Activated CD8-positive, alpha-beta T cell treated with anti-CD3 and anti-CD28 coated beads, Interleukin-2, amount 10 ng/mL, durations not matched to agents 7 days and 5 days (primary cell): ENCODE measurements around the gene ARID1B. TPM values are rescaled to one million over a fixed set of nuclear protein-coding genes. Genes with fewer than 3 reads are reported as not detected.

Experiments
- ATAC-seq: fragments of 150-1000 bp; cut with Tn5 transposase; one replicate; pipeline ENCODE4 v1.10.0; 2021; ENCODE audit warnings: moderate library complexity
- CTCF ChIA-PET: fragments of 350-600 bp; sonication (Branson Sonifier 250); formaldehyde crosslinking; loops from one replicate; lab custom pipeline; 2021; ENCODE audit warnings: antibody characterized with exemption; lab: Charles Lee
- POLR2A ChIA-PET: fragments of 350-600 bp; sonication (Branson Sonifier 250); formaldehyde crosslinking; loops from one replicate; lab custom pipeline; 2021; ENCODE audit warnings: antibody characterized with exemption; lab: Charles Lee
- DNase-seq: peaks from one replicate; pipeline ENCODE4 v3.0.0-alpha.2; 2020
- H3K27ac Mint-ChIP-seq: one replicate; pipeline ENCODE4 v1.8.0; 2021; ENCODE audit warnings: mild to moderate bottlenecking, mixed read lengths
- H3K27me3 Mint-ChIP-seq: one replicate; pipeline ENCODE4 v1.8.0; 2021; ENCODE audit warnings: low read depth, mixed read lengths
- H3K36me3 Mint-ChIP-seq: one replicate; pipeline ENCODE4 v1.8.0; 2021; ENCODE audit warnings: low read depth, mixed read lengths
- H3K4me1 Mint-ChIP-seq: one replicate; pipeline ENCODE4 v1.8.0; 2021; ENCODE audit warnings: low read depth, mixed read lengths
- H3K4me3 Mint-ChIP-seq: one replicate; pipeline ENCODE4 v1.8.0; 2021; ENCODE audit warnings: mild to moderate bottlenecking, mixed read lengths
- H3K9me3 Mint-ChIP-seq: one replicate; pipeline ENCODE4 v1.8.0; 2022; ENCODE audit warnings: mixed read lengths; ENCODE audit not compliant: insufficient read depth
- total RNA-seq, 2 experiments: library from RNA; stranded (reverse); gene quantifications; one replicate each; pipeline ENCODE4 v1.2.3, GENCODE V29; 2021

The ARID1B gene
- total RNA-seq, 2 experiments from 2014 or later = 60.9 to 62.4 TPM

GRCh38 chr6:157061770-157062594 lies 284.8 kb downstream of the ARID1B start:
- peaks cover 21% of the 10 kb centered on the region for H3K4me1 Mint-ChIP-seq
- H3K4me3 Mint-ChIP-seq = no peak overlapping the region
- peaks cover 6% of the 10 kb centered on the region for H3K36me3 Mint-ChIP-seq
- CTCF ChIA-PET = interaction anchor here (1.5 to 2.1 kb wide), 2 partner anchors 17 to 27 kb away, joined by 5 to 7 read pairs; no protein-coding TSS in a partner anchor
- no peaks in the 10 kb centered on the region for H3K27me3 Mint-ChIP-seq
- DNase-seq = no peak
- no peak for ATAC-seq
- H3K9me3 Mint-ChIP-seq = no peaks in the 10 kb centered on the region
- POLR2A ChIA-PET = no interaction called here
- no peak overlapping the region for H3K27ac Mint-ChIP-seq

GRCh38 chr6:157063176-157063905 lies 286.2 kb downstream of the ARID1B start:
- CTCF ChIA-PET = no interaction called here
- Mint-ChIP-seq H3K27ac (no peak overlapping the region), H3K9me3 (no peaks in the 10 kb centered on the region), H3K27me3 (no peaks in the 10 kb centered on the region), H3K4me1 (peaks cover 31% of the 10 kb centered on the region), H3K36me3 (peaks cover 6% of the 10 kb centered on the region), H3K4me3 (no peak overlapping the region)
- ATAC-seq (no peak), DNase-seq (no peak)
- POLR2A ChIA-PET = no interaction called here

GRCh38 chr6:157063923-157064322 lies 286.7 kb downstream of the ARID1B start:
- H3K36me3 Mint-ChIP-seq = peaks cover 3% of the 10 kb centered on the region
- DNase-seq = no peak
- H3K4me3 Mint-ChIP-seq = no peak overlapping the region
- peaks cover 33% of the 10 kb centered on the region for H3K4me1 Mint-ChIP-seq
- POLR2A ChIA-PET = no interaction called here
- no peak overlapping the region for H3K27ac Mint-ChIP-seq
- ATAC-seq = no peak
- no peaks in the 10 kb centered on the region for H3K27me3 Mint-ChIP-seq
- CTCF ChIA-PET = no interaction called here
- no peaks in the 10 kb centered on the region for H3K9me3 Mint-ChIP-seq

- POLR2A ChIA-PET = no interaction called here
- ATAC-seq (no peak), DNase-seq (no peak)
- peaks cover 3% of the 10 kb centered on the region for H3K36me3 Mint-ChIP-seq
- no peak overlapping the region for H3K4me3 Mint-ChIP-seq
- H3K9me3 Mint-ChIP-seq = no peaks in the 10 kb centered on the region
- H3K27ac Mint-ChIP-seq = no peak overlapping the region
- CTCF ChIA-PET = no interaction called here
- peaks cover 35% of the 10 kb centered on the region for H3K4me1 Mint-ChIP-seq
- no peaks in the 10 kb centered on the region for H3K27me3 Mint-ChIP-seq
Measured at GRCh38 chr6:157064502-157064901, 287.3 kb downstream of the ARID1B start.

GRCh38 chr6:157065366-157065765 lies 288.2 kb downstream of the ARID1B start:
- Mint-ChIP-seq H3K27ac (no peak overlapping the region), H3K9me3 (no peaks in the 10 kb centered on the region), H3K27me3 (no peaks in the 10 kb centered on the region), H3K36me3 (peaks cover 3% of the 10 kb centered on the region), H3K4me3 (no peak overlapping the region), H3K4me1 (peaks cover 33% of the 10 kb centered on the region)
- ChIA-PET CTCF (no interaction called here), POLR2A (no interaction called here)
- ATAC-seq = no peak
- no peak for DNase-seq

- DNase-seq (no peak), ATAC-seq (peak; percentile 19)
- POLR2A ChIA-PET = interaction anchor here (0.6 to 2.3 kb wide), 2 partner anchors 12 to 61 kb away, joined by 3 to 7 read pairs; no protein-coding TSS in a partner anchor
- Mint-ChIP-seq H3K36me3 (peaks cover 3% of the 10 kb centered on the region), H3K9me3 (no peaks in the 10 kb centered on the region), H3K27ac (no peak overlapping the region), H3K27me3 (no peaks in the 10 kb centered on the region), H3K4me3 (no peak overlapping the region), H3K4me1 (peaks cover 30% of the 10 kb centered on the region)
- CTCF ChIA-PET = interaction anchor here (1.1 to 1.9 kb wide), 3 partner anchors 11 to 168 kb away, joined by 3 to 7 read pairs (median 5); no protein-coding TSS in a partner anchor
Measured at GRCh38 chr6:157066781-157067491, 289.8 kb downstream of the ARID1B start.

- no peaks in the 10 kb centered on the region for H3K27me3 Mint-ChIP-seq
- no peaks in the 10 kb centered on the region for H3K9me3 Mint-ChIP-seq
- peaks cover 3% of the 10 kb centered on the region for H3K36me3 Mint-ChIP-seq
- ATAC-seq (no peak), DNase-seq (no peak)
- ChIA-PET CTCF (interaction anchor here (1.1 to 1.9 kb wide), 5 partner anchors 12 to 168 kb away, joined by 3 to 7 read pairs (median 5); no protein-coding TSS in a partner anchor), POLR2A (interaction anchor here (0.6 to 2.3 kb wide), 2 partner anchors 13 to 61 kb away, joined by 3 to 7 read pairs; no protein-coding TSS in a partner anchor)
- H3K4me1 Mint-ChIP-seq = peaks cover 30% of the 10 kb centered on the region
- H3K27ac Mint-ChIP-seq = no peak overlapping the region
- no peak overlapping the region for H3K4me3 Mint-ChIP-seq
Measured at GRCh38 chr6:157067507-157067906, 290.3 kb downstream of the ARID1B start.

- ChIA-PET POLR2A (interaction anchor here (2.3 kb wide), 1 partner anchor 14 kb away, joined by 7 read pairs; no protein-coding TSS in a partner anchor), CTCF (interaction anchor here (1.0 to 2.3 kb wide), 7 partner anchors 10 to 115 kb away, joined by 3 to 12 read pairs (median 5); no protein-coding TSS in a partner anchor)
- no peak overlapping the region for H3K4me3 Mint-ChIP-seq
- peaks cover 30% of the 10 kb centered on the region for H3K4me1 Mint-ChIP-seq
- peak overlapping the region; percentile 6 for H3K27ac Mint-ChIP-seq
- H3K27me3 Mint-ChIP-seq = no peaks in the 10 kb centered on the region
- ATAC-seq (peak; percentile 39), DNase-seq (no peak)
- H3K36me3 Mint-ChIP-seq = peaks cover 7% of the 10 kb centered on the region
- H3K9me3 Mint-ChIP-seq = no peaks in the 10 kb centered on the region
Measured at GRCh38 chr6:157068691-157069324, 291.6 kb downstream of the ARID1B start.

- no peak overlapping the region for H3K4me3 Mint-ChIP-seq
- H3K27me3 Mint-ChIP-seq = no peaks in the 10 kb centered on the region
- POLR2A ChIA-PET = no interaction called here
- ATAC-seq (no peak), DNase-seq (no peak)
- H3K9me3 Mint-ChIP-seq = no peaks in the 10 kb centered on the region
- H3K4me1 Mint-ChIP-seq = peaks cover 30% of the 10 kb centered on the region
- peaks cover 11% of the 10 kb centered on the region for H3K36me3 Mint-ChIP-seq
- no peak overlapping the region for H3K27ac Mint-ChIP-seq
- CTCF ChIA-PET = interaction anchor here (1.0 to 2.3 kb wide), 6 partner anchors 10 to 114 kb away, joined by 3 to 12 read pairs (median 4); no protein-coding TSS in a partner anchor
Measured at GRCh38 chr6:157069585-157069984, 292.4 kb downstream of the ARID1B start.

GRCh38 chr6:157070403-157071107 lies 293.4 kb downstream of the ARID1B start:
- Mint-ChIP-seq H3K36me3 (peaks cover 14% of the 10 kb centered on the region), H3K4me1 (peaks cover 33% of the 10 kb centered on the region), H3K27ac (no peak overlapping the region), H3K9me3 (no peaks in the 10 kb centered on the region), H3K4me3 (no peak overlapping the region), H3K27me3 (no peaks in the 10 kb centered on the region)
- POLR2A ChIA-PET = no interaction called here
- ATAC-seq = no peak
- CTCF ChIA-PET = interaction anchor here (1.0 to 2.3 kb wide), 5 partner anchors 9 to 24 kb away, joined by 3 to 12 read pairs (median 6); no protein-coding TSS in a partner anchor
- DNase-seq = no peak
